SU-DHL-6 (cell line): ENCODE results near the gene ATP2A1.

Experiments used
- EZH2phosphoT487 ChIP-seq: fragments of 200-600 bp; sonication (generic), shearing (Covaris generic); conservative IDR thresholded peaks from 2 replicates; pipeline ENCODE4 v1.6.1; 2018; ENCODE audit warnings: mild to moderate bottlenecking, antibody characterized with exemption, low read length, moderate library complexity, mixed read lengths
- TF ChIP-seq, protein P1 (sequence below): fragments of 200-600 bp; sonication (generic); IDR thresholded peaks from one replicate; pipeline ENCODE4 v1.5.1; 2017; ENCODE audit warnings: antibody characterized with exemption, mild to moderate bottlenecking, low read length, moderate library complexity; ENCODE audit not compliant: insufficient read depth, poor library complexity, severe bottlenecking

- TF ChIP-seq, protein P1, sequence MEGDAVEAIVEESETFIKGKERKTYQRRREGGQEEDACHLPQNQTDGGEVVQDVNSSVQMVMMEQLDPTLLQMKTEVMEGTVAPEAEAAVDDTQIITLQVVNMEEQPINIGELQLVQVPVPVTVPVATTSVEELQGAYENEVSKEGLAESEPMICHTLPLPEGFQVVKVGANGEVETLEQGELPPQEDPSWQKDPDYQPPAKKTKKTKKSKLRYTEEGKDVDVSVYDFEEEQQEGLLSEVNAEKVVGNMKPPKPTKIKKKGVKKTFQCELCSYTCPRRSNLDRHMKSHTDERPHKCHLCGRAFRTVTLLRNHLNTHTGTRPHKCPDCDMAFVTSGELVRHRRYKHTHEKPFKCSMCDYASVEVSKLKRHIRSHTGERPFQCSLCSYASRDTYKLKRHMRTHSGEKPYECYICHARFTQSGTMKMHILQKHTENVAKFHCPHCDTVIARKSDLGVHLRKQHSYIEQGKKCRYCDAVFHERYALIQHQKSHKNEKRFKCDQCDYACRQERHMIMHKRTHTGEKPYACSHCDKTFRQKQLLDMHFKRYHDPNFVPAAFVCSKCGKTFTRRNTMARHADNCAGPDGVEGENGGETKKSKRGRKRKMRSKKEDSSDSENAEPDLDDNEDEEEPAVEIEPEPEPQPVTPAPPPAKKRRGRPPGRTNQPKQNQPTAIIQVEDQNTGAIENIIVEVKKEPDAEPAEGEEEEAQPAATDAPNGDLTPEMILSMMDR = no peak
- TF ChIP-seq EZH2phosphoT487 = no peak
These were observed 41.6 kb upstream of the ATP2A1 start for GRCh38 chr16:28836761-28837064.
